ENCODE data around the gene CDC45. TPM values are rescaled to one million over a fixed set of nuclear protein-coding genes. Genes with fewer than 3 reads are reported as not detected.

Gene CDC45
- total RNA-seq, result 1 to 10 TPM in 3 of 4 donors, under 1 TPM in 1; 0.39 to 3.9 (median 2.0) TPM

DNA sequence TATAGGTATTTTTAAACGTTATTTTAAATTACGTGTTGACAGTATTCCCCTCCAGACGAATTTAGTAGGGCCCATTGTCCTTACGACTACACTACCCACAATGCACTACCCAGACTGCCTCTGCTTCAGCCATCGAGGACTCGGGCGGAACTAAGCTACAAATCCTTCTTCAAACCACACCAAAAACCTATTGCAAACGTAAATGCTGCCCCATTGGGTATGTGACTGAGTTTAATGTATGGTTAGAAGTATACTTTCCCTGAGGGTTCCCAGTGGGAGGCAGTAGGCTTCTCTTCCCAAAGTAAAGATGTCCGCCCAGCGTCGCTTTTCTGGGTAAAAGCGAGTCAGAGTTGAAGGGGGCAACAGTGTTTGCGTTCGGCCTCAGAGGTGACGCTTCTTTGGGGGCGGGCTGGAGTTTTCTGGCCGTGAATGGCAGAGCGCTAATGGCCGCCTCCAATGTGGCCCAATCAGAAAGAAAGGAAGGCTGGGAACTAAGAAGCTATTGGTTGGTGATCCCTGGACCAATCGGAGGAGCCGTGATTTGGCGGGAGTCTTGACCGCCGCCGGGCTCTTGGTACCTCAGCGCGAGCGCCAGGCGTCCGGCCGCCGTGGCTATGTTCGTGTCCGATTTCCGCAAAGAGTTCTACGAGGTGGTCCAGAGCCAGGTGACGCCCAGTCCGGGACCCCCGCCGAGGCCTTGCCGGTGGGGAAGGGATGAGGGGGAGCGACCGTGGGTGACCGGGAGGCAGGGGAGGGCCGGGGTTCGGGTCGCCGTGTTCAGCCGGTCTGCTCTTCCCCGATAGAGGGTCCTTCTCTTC lies at the start of gene CDC45:
Gene CDC45 (plus strand): TSS at position 566 of the 818 bp plus-strand sequence. CDS start 49 bp downstream, at position 615.
- peak; percentile 98 to 99 for DNase-seq (ENCODE audit: low spot score in 2 of 2)
- peak within 1 kb of the TSS; percentile 91 for H3K4me3 ChIP-seq (ENCODE audit: low read depth, poor library complexity, severe bottlenecking)
- 0 to 1% methylated on average over 35 to 50 of the region's 50 CpGs for WGBS, 2 donors
- intact Hi-C loops (cut with DNase I; ENCODE audit: low total_unique reads), result no loop called here
- no peak for TF ChIP-seq POLR2A (IDR thresholded peaks at IDR 0.05)
- TF ChIP-seq, protein P1, sequence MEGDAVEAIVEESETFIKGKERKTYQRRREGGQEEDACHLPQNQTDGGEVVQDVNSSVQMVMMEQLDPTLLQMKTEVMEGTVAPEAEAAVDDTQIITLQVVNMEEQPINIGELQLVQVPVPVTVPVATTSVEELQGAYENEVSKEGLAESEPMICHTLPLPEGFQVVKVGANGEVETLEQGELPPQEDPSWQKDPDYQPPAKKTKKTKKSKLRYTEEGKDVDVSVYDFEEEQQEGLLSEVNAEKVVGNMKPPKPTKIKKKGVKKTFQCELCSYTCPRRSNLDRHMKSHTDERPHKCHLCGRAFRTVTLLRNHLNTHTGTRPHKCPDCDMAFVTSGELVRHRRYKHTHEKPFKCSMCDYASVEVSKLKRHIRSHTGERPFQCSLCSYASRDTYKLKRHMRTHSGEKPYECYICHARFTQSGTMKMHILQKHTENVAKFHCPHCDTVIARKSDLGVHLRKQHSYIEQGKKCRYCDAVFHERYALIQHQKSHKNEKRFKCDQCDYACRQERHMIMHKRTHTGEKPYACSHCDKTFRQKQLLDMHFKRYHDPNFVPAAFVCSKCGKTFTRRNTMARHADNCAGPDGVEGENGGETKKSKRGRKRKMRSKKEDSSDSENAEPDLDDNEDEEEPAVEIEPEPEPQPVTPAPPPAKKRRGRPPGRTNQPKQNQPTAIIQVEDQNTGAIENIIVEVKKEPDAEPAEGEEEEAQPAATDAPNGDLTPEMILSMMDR (IDR thresholded peaks at IDR 0.05), result no peak

- TF ChIP-seq, protein P1 (IDR thresholded peaks at IDR 0.05), result no peak
- TF ChIP-seq POLR2A (IDR thresholded peaks at IDR 0.05), result no peak
- DNase-seq (ENCODE audit: low spot score in 2 of 2), result no peak
- intact Hi-C loops (cut with DNase I; ENCODE audit: low total_unique reads), result no loop called here
- H3K4me3 ChIP-seq (ENCODE audit: low read depth, poor library complexity, severe bottlenecking), result peak overlapping the region; percentile 92
- WGBS, 2 donors, result 5 to 10% methylated on average over 12 of the region's 12 CpGs
These were observed 49.5 kb upstream of the CDC45 start for GRCh38 chr22:19429950-19430889.

DNA sequence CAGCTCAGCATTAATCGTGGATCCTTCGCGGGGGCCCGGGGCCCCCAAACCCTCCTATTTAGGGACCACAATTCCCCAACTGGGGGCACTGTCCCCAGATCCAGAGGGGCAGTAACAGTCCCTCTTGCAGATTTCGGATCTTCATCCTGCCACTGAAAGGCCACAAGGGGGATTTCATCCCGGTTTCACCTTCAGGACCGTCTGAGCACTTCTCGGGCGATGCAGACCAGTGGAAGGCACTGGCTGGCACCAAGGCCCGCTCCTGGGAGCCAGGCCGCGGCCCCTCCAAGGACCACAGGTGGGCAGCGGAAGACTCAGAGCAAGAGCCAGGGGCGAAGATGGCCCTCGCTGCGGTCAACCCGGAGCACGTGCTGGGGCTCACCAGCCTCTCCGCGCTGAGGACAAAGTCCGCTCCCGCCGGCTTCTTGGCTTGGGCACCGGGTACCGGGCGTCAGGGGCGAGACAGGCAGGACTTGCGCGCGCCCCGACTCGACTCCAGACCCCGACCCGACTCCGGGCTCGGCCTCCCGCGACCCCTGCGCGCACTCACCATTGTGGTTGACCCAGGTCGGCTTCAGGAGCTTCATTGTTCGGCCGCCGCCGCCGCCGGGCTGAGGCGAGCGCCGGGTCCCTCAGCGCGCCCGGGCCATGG lies 48.7 kb upstream of the CDC45 start:
- DNase-seq (ENCODE audit: low spot score in 2 of 2), result peak in 1 of 2 donors; percentile 87
- intact Hi-C loops (cut with DNase I; ENCODE audit: low total_unique reads), result no loop called here
- TF ChIP-seq, protein P1 (IDR thresholded peaks at IDR 0.05), result no peak
- TF ChIP-seq POLR2A (IDR thresholded peaks at IDR 0.05), result no peak
- WGBS, 2 donors, result 0% methylated on average over 6 to 39 of the region's 53 CpGs
- peak overlapping the region; percentile 92 for H3K4me3 ChIP-seq (ENCODE audit: low read depth, poor library complexity, severe bottlenecking)

- intact Hi-C loops (cut with DNase I; ENCODE audit: low total_unique reads), result no loop called here
- TF ChIP-seq, protein P1 (IDR thresholded peaks at IDR 0.05), result no peak
- no peak for TF ChIP-seq POLR2A (IDR thresholded peaks at IDR 0.05)
- WGBS, 2 donors, result 0% methylated on average over 4 to 12 of the region's 66 CpGs
- H3K4me3 ChIP-seq (ENCODE audit: low read depth, poor library complexity, severe bottlenecking), result peak within 1 kb of the TSS; percentile 92
- DNase-seq (ENCODE audit: low spot score in 2 of 2), result peak; percentile 57 to 96
These were observed 48.0 kb upstream of the CDC45 start, which contains the start of gene HIRA for GRCh38 chr22:19431649-19432132. HIRA (minus strand) TSS chr22:19431733; CDS start chr22:19431476, 257 bp downstream.

DNA sequence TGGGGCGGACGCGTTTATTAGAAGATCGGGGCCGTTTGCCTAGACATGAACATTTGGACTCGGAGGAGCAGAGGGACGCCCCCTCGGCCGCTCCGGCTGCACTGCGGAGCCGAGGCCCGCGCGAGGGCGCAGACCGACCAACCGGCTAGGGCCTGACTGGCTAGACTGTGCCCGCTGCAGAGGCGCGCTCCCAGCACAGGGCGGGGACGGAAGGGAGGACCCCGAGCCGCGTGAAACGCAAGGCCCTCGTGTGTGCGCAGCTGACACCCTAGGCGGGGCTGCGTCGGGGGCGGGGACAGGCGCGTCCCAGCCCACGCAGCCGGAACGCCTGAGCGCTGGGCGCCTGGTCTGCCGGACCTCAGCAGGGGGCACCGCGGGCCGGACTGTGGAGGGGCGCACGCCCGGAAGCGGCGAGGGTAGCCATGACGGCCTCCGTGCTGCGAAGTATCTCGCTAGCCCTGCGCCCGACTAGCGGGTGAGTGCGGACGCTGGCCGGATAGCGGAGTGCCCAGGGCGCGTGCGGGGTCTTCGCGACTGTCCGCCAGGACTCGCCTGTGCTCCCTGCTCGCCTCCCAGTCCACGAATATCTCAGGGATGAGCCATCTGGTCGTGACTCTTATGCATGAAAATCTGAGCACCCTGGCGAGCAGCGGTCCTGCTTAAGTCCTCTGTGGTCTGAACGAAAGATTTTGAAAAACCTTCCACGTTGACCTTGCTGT lies 47.4 kb upstream of the CDC45 start, which contains the start of gene MRPL40:
Gene MRPL40 (plus strand): TSS at position 413 of the 719 bp plus-strand sequence. CDS start 10 bp downstream, at position 423.
- TF ChIP-seq, protein P1 (IDR thresholded peaks at IDR 0.05), result peak in 1 of 3 donors; percentile 32
- no peak for TF ChIP-seq POLR2A (IDR thresholded peaks at IDR 0.05)
- WGBS, 2 donors, result 0% methylated on average over 11 to 72 of the region's 74 CpGs
- intact Hi-C loops (cut with DNase I; ENCODE audit: low total_unique reads), result no loop called here
- H3K4me3 ChIP-seq (ENCODE audit: low read depth, poor library complexity, severe bottlenecking), result peak within 1 kb of the TSS; percentile 92
- DNase-seq (ENCODE audit: low spot score in 2 of 2), result peak; percentile 91 to 98
